ENCODE measurements around the gene C1orf94. TPM values are rescaled to one million over a fixed set of nuclear protein-coding genes. Genes with fewer than 3 reads are reported as not detected.
A peak's percentile ranks its signal among the peaks of the same experiment; 100 is the strongest.

C1orf94 gene, protein sequence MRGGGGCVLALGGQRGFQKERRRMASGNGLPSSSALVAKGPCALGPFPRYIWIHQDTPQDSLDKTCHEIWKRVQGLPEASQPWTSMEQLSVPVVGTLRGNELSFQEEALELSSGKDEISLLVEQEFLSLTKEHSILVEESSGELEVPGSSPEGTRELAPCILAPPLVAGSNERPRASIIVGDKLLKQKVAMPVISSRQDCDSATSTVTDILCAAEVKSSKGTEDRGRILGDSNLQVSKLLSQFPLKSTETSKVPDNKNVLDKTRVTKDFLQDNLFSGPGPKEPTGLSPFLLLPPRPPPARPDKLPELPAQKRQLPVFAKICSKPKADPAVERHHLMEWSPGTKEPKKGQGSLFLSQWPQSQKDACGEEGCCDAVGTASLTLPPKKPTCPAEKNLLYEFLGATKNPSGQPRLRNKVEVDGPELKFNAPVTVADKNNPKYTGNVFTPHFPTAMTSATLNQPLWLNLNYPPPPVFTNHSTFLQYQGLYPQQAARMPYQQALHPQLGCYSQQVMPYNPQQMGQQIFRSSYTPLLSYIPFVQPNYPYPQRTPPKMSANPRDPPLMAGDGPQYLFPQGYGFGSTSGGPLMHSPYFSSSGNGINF
- not detected for total RNA-seq
- polyA plus RNA-seq = not detected
- long read RNA-seq, donor 1 = 0 reads
- long read RNA-seq, donor 2 = 0 reads
- long read RNA-seq, donor 3 = 0 reads
- long read RNA-seq, donor 4 = 0 reads
- long read RNA-seq, donor 5 = 0 reads
- long read RNA-seq, donor 6 = 0 reads
- long read RNA-seq, donor 7 = 0 reads
- long read RNA-seq, donor 8 = 0 reads
- long read RNA-seq, donor 9 = 0 reads
- long read RNA-seq, donor 10 = 0 reads

DNA sequence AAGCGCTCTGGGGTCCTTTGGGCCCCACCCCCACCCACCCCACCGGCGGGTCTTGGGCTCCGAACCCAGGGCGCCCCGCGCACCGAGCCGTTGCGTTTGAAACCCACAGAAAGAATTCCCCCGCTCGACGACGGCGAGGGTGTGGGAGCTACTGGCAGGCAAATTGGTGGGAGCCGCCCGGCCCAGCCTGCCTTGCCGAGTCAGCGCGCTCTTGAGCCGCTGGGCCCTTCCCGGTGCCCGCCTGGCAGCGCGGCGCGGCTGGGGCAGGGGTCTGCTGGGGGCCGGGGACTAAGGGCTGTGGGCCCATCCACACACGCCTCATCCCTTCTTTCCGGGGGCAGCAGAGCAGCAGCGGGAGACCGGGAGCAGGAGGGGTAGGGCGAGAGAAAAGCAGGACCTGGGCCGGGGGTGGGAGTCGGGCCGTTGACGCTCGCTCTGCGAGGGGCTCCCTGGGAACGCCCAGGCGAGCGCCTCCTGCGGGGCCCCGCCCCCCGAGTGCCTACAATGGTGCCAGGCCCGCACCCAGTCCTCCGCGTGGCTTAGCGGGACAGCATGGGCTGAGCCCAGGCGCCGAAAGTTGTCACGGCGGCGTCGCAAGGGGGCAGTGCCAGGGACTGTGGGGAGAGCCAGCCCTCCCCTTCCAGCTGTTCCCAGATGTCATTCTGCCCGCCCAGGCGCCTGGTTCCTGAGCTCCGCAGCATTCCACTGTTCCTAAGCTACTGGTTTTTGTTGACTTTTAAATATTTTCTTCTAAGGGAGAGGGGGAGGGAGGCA lies at the start of gene C1orf94:
Gene C1orf94 (plus strand): TSS at position 78 of the 774 bp plus-strand sequence. CDS start 883 bp downstream, outside the sequence.
- no peaks in the 10 kb centered on the region for H3K36me3 ChIP-seq
- peak in 1 of 2 donors; percentile 18 for DNase-seq
- H3K27ac ChIP-seq = no peak within 1 kb of the TSS
- TF ChIP-seq, protein P1, sequence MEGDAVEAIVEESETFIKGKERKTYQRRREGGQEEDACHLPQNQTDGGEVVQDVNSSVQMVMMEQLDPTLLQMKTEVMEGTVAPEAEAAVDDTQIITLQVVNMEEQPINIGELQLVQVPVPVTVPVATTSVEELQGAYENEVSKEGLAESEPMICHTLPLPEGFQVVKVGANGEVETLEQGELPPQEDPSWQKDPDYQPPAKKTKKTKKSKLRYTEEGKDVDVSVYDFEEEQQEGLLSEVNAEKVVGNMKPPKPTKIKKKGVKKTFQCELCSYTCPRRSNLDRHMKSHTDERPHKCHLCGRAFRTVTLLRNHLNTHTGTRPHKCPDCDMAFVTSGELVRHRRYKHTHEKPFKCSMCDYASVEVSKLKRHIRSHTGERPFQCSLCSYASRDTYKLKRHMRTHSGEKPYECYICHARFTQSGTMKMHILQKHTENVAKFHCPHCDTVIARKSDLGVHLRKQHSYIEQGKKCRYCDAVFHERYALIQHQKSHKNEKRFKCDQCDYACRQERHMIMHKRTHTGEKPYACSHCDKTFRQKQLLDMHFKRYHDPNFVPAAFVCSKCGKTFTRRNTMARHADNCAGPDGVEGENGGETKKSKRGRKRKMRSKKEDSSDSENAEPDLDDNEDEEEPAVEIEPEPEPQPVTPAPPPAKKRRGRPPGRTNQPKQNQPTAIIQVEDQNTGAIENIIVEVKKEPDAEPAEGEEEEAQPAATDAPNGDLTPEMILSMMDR (IDR thresholded peaks at IDR 0.05) = no peak
- TF ChIP-seq EP300 (IDR thresholded peaks at IDR 0.05) (no peak), POLR2AphosphoS5 (IDR thresholded peaks at IDR 0.05) (no peak), POLR2A (IDR thresholded peaks at IDR 0.05) (no peak)
- peak within 1 kb of the TSS in 1 of 4 donors; percentile 9 for H3K4me3 ChIP-seq
- no peaks in the 10 kb centered on the region for H3K9me3 ChIP-seq
- intact Hi-C loops (cut with DNase I; ENCODE audit: low total_unique reads) = no loop called here
- H3K27me3 ChIP-seq = peaks cover 12 to 86% (median 53%) of the 10 kb centered on the region in 3 donors
- H3K4me1 ChIP-seq = peaks cover 0 to 10% (median 3%) of the 10 kb centered on the region in 4 donors
- 5 to 9% (median 6%) methylated on average over 19 to 58 of the region's 58 CpGs for WGBS, 5 donors

DNA sequence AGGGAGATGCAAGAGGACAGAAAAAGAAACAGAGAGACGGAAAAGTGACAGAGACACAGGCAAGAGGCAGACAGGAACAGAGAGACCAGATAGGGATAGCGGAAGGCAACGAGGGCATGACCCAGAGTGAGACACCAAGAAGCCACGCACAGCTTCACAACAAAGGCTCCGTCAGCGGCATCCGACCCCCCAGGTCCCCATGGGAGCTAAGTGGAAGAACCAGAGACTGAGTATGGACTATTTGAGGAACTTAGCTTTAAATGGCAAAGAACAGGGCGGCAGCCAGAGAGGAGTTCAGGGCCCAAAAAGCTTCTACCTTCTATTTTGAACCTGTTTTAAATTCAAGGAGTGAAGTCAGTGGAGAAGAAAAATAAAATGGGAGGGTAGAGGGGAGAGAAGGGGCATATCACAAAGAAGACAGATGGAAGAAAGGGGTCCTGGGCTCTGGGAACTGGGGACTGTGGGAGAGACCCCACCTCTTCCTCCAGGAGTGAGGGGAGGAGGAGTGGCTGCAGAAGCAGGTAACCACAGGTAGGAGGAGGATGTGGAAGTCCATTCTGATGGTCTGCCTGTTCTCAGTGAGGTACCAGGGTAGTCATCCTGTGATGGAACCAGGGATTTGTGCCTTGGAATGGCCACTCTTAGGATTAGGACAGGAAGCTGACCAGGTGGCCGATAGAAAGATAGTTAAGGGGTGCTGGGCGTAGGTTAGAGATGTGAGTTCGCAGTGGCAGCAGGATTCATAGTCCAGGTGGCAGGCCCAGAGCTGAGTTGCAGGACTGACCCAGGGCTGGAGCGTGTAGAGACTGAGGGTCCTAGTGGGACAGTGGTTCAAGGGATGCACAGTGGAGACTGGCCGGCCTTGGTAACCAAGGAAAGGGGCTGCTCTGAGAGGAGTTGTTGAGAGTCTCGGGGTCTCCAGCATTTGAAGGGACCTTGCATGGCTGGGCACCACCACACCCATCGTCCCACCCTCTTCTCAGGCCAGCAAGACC lies 49.4 kb upstream of the C1orf94 start:
- no peak for DNase-seq
- peaks cover 0 to 31% (median 0%) of the 10 kb centered on the region in 3 donors for H3K27me3 ChIP-seq
- TF ChIP-seq POLR2A (IDR thresholded peaks at IDR 0.05) = no peak
- TF ChIP-seq POLR2AphosphoS5 (IDR thresholded peaks at IDR 0.05) = no peak
- no peak for TF ChIP-seq EP300 (IDR thresholded peaks at IDR 0.05)
- TF ChIP-seq, protein P1 (IDR thresholded peaks at IDR 0.05) = no peak
- H3K9me3 ChIP-seq = no peaks in the 10 kb centered on the region
- H3K4me3 ChIP-seq = no peak overlapping the region
- no peaks in the 10 kb centered on the region for H3K36me3 ChIP-seq
- H3K4me1 ChIP-seq = no peaks in the 10 kb centered on the region
- no peak overlapping the region for H3K27ac ChIP-seq
- WGBS, 5 donors = 74 to 82% (median 78%) methylated on average over 15 of the region's 15 CpGs
- intact Hi-C loops (cut with DNase I; ENCODE audit: low total_unique reads) = no loop called here

DNA sequence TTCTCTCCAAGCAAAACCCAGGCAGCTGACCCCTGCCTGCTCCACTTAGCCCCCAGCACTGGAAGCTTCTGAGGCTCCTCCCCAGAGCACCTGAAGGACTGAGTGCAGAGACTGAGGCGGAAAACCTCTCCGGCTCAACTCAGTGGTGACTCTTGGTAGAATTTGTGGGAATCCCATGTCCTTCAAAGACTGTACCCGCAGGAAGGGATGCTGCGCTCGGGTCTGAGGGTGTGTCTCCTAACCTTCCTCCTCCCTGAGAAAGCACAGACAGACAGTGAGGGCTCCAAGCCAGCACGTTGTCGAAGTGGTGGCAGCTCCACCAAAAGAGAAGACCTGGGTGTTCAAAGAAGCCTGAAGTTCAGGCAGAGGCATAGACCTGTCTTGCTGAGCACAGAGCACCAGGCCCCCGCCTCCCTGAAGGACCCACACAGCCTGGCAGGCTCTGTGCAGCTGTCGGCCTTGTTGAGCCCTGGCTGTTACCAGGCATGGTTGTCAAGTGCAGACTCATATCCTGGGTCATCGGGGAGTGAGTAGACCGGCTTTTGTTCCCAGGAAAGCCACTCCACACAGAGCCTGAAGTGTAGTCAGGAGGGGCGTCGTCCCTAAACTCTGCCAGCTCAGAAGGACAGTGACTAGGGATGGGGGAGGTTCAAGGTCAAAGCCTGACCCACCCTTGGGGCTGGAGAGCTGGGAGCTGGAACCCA lies 48.4 kb upstream of the C1orf94 start:
- 80 to 87% (median 86%) methylated on average over 11 to 13 of the region's 13 CpGs for WGBS, 5 donors
- Histone ChIP-seq H3K27me3 (peaks cover 0 to 31% (median 0%) of the 10 kb centered on the region in 3 donors), H3K9me3 (no peaks in the 10 kb centered on the region), H3K4me3 (no peak overlapping the region), H3K36me3 (no peaks in the 10 kb centered on the region), H3K4me1 (no peaks in the 10 kb centered on the region), H3K27ac (no peak overlapping the region)
- TF ChIP-seq, protein P1 (IDR thresholded peaks at IDR 0.05) = no peak
- intact Hi-C loops (cut with DNase I; ENCODE audit: low total_unique reads) = no loop called here
- DNase-seq = no peak

All from stomach (tissue), 19 donors.